NCI-H2171 treated with DMSO at 0.1 percent for 48 hours (cell line): ENCODE measurements around the gene RAB3B.
"Not testable (repeated sequence)": the region's sequence is repeated elsewhere in the genome, so short reads cannot be mapped to it uniquely, and the experiment has no call there.

ENCODE experiments used
- DNase-seq: peaks from one replicate; lab custom pipeline; 2025; lab: John Stamatoyannopoulos, UW

Gene RAB3B

DNA sequence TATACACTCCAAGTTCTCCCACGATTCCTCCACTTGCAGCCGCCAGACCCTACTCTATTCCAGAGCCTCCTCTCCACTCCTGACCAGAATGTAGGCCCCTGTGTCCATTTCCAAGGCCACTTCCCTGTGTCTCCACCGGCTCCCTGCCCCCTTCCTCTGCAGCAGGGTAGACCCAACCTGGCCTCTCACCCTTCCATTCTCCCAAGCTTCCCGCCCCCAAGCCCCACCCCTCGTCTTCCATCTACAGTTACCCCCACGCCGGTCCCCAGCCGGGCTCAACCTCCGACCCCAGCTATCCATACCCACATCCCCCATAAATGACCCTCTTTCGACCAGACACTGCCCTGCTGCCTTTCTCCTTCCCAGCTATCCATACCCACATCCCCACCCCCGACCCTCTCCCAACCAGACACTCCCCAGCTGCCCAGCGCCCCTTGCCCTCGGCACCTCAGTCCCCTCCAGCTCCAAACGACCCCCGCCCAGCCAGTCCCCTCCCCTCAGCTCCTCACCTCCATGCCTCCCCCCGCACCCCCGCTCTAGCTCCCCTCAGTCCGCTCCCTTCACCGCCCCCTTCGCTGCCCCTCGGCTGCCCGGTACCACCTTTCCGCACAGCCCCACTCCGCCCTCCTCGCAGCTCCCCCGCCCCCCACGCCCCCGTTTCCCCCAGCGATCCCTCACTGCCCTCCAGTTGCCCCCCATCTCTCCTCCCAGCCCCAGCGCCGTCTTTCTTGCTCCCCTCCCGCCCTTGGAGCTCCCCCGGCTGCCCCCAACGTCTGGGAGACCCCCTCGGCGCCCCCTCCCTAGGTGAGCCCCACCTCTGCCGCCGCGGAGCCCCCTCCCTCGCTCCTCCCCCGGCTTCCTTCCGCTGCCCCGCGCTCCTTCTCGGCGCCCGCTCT is 670 bp downstream of the RAB3B start:
- DNase-seq, result no peak

DNA sequence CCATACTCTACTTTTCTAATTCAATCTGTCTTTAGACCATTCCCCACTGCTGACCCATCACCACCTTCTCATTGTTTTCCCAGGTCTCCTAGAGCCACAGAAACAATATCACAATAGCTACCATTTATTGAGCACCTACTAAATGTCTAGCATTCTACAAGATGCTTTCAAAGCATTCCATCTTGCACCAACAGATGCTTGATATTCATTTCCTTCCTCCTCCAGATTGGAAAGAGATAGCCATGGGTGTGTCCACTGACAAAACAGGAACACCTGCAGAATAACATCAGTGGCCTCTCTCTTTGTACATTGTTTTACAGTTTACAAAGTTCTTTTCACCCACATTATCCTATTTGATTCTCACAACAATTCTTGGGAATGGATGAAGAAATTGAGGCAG is 2.2 kb downstream of the RAB3B start:
- DNase-seq, result no peak

DNA sequence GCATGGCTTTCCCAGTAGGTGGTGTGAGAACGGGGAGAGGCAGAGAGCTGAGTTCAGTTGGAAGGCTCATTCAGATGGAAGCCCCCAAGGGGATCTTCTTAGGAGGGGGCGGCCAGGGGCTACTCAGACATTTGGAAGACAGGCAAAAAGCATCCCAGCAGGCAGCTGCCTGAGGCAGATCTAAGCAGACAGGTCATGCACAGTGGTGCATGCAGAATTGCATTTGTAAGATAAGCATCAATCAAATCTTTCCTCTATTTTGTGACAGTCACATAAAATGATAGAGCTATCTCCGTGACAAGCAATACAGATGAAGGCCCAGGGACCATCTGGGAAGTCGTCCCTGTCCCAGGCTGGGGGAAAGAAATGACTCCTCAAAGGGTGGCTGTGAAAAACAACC is 3.8 kb downstream of the RAB3B start:
- DNase-seq, result peak; percentile 50

DNA sequence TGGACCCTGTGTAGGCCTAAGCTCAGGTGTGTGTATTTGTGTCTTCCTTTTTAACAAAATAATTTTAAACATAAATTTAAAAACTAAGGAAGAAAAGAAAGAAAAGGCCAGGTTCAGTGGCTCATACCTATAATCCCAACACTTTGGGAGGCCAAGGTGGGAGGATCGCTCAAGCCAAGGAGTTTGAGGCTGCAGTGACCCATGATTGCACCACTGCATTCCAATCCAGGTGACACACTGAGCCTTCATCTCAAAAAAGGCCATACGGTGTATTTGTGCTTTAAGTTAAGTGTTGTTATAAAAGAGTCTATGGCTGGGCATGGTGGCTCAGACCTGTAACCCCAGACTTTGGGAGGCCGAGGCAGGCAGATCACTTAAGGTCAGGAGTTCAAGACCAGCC is 8.3 kb downstream of the RAB3B start:
- no peak for DNase-seq

DNA sequence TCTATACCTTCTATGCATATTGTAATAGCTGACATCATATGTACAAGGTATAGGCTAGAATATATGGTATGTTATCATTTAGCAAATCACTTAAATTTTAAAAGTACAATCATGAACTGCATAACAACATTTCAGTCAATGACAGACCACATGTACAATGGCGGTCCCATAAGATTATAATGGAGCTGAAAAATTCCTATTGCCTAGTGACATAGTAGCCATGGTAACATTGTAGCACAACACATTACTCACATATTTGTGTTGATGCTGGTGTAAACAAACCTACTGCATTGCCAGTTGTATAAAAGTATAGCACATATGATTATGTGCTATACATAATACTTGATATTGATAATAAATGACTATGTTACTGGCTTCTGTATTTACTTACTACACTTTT is 8.9 kb downstream of the RAB3B start:
- no peak for DNase-seq

DNA sequence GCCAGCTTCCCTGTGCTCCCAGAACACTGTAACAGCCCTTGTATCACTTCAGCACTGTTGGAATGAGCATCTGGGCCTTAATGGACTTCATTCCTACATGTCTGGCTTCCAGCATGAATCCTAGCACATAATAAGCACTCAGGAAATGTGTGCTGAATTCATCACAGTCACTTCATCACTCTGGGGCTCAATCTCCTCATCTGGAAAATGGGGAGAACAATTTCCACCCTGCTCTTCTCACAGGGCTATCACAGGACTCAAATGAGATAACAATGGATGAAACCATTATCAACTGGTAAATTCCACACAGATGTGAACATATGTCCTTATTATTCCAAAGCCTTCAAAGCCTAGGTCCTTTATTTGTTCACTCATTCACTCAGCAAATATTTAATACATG is 12.4 kb downstream of the RAB3B start:
- no peak for DNase-seq

DNA sequence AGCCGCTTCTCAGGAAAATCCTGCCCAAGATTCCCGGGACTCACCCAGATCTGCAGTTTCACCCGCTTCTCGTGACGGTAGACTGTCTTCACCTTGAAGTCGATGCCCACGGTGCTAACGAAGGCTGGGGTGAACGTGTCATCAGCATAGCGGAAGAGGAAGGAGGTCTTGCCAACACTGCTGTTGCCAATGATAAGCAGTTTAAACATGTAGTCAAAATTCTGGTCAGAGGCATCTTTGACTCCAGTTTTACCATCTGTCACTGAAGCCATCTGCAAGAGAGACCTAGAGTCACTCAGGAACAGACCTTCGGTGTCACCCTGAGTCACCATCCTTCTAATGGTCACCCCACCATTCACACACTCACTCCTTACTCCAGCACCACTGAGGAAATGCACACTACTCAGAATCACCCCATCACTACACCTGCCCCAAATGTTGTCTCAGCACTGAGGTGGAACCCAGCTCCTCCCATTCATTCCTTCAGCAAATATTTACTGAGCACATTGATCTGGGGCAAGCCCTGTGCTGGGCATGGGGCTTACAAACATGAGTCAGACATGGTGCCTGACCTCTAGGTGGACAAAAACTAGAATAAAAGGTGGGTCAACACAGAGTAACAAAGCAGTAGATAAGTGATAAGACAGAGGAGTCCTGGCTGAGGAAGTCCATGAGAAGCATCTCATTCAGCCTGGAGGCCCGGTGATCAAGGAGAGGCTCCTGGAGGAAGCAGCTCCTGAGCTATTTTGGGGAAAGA is 13.5 kb downstream of the RAB3B start:
- no peak for DNase-seq

DNA sequence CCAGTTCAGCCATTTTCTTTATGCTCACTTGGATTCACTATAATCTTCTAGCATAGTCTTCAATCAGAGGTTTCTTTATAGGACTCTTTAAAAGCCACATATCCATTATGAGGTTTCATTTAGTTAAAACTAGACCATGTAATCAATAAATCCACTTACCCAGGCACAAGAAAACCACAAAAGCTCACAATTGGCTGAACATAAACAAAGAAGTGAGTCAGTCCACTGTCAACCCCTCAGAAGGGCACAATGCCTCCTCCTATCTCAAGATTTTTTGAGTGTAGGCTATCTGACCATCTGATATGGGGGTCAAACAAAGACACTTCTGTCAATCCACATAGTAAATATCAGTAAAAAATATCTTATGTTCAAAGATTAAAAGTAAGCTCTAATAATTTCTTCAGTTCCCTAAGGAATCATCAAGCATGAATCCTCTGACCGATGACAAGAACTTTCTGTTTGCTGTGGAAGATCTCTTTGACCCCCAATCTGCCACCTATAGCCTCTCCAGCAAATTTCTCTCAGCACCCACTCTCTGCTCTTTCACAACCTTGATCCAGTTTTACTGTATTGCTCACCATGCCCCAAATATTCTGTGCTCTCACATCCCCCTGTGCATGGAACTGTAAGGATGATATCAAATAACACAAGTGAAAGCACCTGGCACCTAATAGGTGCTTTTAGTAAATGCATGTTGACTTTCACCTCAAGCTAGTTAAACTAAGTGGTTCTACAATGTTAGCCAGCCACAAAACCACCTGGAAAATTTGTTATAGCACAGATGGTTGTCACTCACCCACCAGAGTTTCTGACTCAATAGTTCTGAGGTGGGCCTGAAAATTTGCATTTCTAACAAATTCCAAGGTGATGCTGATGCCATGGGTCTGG is 16.7 kb downstream of the RAB3B start:
- DNase-seq, result peak; percentile 61

DNA sequence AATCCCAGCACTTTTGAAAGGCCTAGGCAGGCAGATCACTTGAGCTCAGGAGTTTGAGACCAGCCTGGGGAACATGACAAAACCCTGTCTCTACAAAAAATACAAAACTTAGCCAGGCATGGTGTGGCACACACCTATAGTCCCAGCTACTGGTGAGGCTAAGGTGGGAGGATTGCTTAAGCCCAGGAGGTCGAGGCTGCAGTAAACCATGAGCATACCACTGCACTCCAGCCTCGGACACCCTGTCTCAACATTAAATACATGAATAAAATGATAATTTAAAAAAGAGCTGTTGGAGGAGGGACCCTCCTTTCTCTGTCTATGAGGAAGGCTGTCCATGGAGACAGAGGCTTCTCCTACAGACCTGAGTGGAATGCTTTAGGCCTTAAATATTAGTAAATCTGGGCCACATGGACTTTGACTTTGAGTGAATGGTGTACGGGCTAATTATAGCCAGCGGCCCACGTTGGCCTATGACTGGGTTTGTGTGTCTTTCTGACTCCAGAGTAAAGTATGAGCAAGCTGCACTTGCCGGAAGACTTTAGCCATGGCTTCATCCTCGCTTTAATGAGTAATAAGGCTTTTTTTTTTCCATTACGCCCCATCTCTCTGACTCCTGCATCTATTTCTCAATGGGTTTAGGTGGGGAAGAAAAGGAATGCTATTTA is 21.3 kb downstream of the RAB3B start:
- no peak for DNase-seq

DNA sequence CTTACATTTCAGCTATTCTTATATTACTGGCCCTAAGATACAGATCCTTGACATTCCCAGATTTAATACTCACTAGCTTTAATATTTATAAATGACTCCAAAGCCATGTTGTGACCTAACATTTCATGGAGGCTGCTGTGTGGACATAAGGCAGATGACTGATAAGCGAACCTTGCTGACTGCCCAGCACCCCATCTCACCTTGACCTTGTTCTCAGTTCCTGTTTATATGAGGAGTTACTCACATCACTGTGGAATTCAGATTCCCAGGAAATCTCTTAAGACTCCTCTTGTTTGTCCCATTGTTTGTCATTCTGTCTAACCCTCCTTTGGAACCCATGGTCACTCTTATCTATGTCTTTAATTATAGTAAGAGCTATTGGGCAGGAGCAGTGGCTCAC is 21.9 kb downstream of the RAB3B start:
- no peak for DNase-seq

DNA sequence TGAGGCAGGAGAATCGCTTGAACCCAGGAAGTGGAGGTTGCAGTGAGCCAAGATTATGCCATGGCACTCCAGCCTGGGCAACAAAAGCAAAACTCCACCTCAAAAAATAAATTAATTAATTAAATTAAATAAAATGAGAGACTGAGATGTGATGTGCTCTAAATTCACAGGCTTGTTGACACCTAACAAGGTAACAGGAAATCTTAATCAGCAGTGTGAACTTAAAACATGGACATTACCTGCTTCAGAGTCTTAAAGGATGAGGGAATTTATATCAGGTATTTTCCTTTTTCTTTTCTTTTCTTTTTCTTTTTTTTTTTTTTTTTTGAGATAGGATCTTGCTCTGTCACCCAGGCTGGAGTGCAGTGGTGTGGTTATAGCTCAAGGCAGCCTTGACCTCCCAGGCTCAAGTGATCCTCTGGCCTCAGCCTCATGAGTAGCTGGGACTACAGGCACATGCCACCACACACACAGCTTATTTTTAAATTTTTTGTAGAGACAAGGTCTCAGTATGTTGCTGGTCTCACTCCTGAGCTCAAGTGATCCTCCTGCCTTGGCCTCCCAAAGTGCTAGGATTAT is 23.2 kb downstream of the RAB3B start:
- not testable (repeated sequence) for DNase-seq

DNA sequence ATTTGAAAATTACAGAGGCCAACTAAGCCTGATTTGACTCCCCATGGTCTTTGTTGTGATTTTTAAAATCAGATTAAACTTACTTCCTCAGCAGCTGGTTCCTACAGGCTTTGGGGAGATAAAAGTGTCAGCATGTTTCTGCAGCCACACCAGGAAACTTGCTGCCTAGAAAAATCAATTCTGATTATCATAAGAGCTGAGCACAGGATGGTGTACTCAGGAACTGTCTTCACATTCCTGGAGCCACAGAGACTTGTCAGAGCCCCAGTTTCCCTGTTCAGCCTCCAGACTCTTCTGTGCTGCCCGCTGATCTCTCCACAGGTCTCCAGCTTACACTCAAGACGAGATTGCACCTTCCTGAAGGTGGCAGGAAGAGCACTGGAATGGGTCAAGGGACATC is 23.9 kb downstream of the RAB3B start:
- DNase-seq, result no peak

DNA sequence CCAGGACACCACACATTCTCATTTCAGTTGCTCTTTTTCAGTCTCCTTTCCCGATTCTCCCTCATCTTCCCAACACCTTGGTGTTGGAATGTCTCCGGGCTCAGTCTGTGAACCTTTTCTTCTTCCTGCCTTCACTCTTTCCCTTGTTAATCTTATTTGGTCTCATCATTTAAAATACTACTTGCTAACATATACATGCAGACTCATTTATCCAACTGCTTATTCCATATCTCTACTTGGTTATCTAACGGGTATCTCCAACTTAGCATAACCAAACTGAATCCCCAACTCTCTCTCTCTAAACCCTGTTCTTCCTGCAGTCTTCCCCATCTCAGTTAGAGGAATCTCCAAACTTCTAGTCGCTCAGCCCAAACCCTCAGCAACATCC is 26.2 kb downstream of the RAB3B start:
- no peak for DNase-seq

DNA sequence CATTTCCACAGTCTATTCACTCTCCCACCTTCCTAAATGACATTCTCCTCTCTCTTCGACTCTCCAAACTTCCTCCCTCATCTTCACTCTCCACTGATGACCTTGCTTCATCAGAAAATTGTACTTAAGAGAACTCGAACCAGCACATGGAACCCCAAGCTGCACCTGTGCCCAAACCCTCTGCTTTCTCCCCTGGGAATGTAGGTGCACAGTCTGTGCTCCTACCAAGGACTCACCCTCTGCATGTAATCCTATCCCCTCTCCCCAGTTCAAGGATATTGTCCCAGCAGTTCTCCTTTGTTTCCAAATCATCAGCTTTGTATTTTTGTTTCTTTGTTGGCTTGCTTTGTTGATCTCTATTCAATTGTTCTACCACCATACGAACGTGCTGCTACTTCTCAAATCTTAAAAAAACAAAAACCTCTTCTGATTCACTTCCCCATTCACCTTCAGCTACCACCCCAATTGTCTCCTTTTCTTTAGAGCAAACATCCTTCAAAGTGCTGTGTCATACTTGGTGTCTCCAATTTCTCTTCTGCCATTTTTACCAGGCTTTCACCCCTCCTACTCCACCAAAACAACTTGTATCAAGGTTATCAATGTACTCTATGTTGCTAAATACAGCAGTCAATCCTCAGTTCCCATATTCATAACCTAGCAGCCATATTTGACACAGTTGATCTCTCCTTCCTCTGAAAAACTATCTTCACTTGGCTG is 26.8 kb downstream of the RAB3B start:
- peak; percentile 86 for DNase-seq

DNA sequence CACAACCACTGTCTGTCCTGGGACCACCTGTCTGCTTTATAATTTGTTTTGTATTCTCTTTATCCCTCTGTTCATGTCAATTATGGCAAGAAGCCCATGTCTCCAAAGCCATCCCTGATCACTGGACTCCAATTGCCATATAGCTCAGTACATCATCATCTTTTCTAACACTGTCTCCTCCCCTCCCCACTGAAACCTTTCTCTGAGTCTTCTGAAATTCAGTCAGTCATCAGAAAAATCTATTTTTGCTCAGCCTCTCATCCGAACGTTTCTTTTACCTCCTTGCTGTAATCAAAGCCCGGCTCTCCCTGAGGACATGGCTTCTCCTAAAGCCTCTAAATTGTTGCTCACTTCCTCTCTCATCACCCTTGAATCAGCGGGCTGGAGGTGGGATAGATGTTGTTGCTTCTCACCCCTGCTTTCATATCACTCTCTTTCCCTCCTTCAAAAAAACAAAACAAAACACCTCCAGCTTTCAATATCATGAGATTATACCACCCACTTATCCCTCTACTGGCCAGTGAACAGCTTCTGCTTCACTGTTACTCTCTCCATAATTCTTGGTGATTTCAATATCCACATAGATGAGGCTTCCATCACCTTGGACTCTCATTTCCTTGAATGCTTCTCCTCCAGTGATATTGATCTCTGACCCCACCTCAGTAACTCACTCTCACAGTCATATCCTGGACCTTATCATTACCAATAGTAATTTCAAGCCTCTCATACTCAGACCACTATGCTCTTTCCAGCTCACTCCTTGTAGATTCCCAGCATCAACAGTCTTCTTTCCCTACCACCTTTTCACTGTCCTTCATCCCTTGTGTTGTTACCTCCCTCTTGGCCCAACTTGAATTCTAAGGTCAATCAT is 27.8 kb downstream of the RAB3B start:
- DNase-seq, result no peak

DNA sequence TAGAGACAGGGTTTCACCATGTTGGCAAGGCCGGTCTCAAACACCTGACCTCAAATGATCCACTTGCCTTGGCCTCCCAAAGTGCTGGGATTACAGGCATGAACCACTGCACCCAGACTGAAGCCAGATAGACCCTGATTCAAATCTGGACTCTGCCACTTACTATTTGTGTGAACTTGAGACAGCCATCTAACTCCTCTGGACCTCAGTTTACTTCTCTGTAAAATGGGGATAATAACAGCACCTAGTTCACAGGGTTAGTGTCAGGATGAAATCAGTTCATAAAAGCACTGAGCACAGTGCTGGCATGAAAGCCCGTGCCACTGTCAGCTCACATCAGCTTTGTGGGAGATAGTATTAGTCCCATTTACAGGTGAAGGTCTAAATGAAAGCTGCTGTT is 28.5 kb downstream of the RAB3B start:
- DNase-seq, result no peak

DNA sequence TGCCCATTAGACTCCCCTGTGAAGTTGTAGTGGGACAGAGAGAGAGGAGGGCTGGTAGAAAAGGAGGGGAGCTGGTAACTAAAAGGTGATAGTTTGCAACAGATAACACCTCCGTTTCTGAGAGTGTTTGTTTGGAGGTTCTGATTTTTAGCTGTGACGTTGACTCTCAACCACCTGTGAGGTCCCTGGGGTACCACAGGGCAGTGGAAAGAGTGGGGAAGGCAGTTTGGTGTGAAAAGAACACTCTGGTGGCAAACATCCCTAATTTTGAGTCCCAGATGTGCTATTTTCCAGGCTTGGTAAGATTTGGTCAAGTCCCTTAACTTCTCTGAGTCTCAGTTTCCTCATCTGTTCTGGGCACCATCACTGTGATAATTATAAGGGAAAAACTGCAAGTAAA is 29.3 kb downstream of the RAB3B start:
- DNase-seq, result no peak

DNA sequence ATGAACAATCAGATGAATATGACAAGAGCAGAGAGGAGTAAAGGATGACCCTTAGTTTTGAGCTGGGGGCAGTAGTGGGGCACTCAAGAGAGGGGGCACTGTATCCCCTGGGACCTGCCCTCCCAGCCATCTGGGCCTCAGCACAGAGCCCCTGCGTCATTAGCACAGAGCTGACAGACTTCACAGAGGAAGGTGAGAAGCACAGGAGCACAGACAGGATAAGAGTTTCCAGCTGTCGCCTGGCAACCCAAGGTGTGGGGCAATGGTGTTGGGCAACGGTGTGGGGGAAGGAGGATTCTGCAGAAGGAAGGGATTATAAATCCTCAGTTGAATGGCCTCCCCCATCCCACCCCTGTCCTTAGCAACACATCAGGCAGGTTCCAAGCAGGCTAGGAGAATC is 30.2 kb downstream of the RAB3B start:
- peak; percentile 83 for DNase-seq

DNA sequence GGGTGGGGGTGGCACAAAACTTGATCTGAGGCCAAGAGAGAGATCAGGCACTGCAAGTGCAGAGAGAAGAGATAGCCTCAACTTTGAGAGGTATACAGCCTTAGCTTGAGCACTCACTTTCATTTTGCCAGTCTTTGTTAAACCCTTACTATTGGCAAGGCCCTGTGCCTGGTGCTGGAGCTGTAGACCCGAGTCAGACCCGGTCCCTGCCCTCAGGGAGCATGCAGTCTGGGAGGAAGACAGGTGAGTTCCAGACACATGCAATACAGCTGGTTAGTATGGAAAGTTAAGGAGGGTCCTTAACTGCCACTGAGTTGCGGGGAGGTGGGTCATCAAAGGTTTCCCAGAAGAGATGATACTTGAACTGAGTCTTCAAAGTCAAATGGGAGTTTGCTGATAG is 31.7 kb downstream of the RAB3B start:
- DNase-seq, result no peak

DNA sequence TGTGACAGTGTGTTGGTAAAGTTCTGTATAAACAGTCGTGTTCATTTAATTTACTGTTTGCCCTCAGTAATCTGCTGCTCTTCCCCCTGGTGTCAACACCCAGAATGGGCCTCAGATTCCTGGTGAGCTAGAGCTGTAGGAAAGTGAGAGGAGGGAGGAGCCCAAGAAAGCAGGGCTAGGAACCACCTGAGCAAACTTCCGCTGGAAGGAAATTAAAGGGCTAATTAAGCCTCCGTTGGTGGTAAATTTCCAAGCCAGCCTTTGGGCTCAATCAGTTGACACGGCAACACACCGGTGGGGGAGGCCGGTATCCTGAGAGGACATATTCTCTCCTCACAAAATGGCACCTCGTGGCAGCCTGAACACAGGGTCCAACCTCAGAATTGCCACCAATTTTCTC is 32.9 kb downstream of the RAB3B start:
- DNase-seq, result no peak
